ENCODE results near the gene RAMP1.

RAMP1 gene

DNA sequence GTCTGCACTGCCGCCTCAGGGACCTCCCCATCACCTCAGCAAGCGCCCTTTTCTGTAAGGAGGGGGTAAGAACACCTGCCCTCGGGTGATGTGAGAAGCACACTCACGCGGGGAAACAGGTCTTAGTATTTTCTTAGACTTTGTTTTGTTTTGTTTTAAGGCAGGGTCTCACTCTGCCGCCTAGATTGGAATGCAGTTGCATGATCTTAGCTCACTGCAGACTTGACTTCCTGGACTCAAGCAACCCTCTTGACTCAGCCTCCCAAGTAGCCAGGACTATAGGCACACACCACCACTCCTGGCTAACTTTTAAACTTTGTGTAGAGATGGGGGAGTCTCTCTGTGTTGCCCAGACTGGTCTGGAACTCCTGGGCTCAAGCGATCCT, 37.1 kb downstream of the RAMP1 start:
- DNase-seq, result no peak

DNA sequence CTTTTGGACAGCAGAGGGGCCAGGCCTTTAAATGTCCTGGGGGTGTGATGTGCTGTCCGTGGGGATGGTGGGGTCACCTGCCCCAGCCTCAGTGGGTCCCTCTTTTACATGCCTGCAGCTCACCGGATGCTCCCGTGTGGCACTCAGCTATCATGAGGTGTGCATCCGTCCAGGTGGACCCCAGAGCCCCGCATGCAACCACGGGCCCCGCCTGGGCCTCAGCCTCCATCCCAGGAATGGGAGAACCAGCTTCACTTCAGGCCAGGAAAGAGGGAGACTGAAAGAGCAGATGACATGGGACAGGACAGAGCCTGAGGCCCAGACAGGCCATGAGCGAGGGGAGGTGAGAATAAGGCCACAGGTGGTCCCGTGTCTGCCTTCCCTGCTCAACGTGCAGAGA, 37.5 kb downstream of the RAMP1 start:
- no peak for DNase-seq

DNA sequence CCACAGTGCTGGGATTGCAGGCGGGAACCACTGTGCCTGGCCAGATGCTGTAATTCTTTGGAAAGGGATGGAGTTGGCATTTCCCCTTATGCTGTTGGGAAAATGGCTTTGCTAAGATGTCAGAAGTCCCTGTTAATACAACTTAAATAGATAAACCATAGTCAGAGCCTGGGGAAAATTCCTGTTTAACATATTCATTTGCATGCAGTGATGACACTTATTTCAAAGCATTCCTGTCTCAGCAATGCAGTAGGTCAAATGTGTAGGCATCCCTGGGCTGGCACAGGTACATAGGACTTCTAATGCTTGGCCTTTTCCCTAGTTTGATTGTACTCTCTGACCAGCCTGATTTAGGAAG, 38.6 kb downstream of the RAMP1 start:
- DNase-seq, result no peak

DNA sequence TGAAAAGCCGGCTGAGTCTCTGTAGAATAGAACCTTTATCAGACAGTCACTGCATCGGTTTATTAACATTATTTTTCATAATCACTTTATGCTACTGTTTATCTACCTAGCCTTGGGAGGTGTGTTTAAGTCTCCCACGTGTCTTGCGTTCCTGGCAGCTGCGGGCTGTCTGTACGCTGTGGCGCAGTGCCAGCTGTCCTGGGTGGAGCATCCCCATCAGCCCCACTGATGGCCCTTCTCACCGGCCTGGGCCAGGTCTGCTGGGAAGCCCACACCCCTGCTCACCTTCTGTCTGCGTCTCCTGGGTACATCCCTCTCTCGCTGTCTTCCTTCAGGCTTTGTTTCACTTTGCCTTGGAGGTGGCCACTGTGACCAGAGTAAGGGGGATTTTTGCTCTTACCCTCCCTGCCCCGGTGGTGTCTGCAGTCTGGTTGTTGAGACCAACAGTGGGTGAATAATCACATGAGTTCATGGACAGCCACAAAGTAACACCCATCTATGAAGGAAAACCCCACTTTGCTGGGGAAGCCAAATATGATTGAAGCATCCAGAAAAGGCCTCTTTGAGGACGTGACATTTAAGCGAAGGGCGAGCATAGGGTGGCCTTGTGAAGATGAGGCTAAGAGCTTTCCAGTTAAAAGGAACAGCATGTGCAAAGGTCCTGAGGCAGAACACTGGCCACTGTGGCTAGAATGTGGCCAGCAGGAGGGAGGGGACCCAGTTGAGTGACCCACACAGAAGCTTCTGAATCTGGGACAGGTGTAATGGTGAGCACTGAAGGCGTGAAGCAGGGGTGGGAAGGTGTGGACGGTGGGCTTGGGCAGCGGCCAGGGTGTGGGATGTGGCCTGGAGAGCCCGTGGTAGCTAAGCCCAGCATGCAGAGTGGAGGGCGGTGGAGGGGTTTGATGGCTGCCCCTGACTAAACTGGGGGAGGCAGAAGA, 41.7 kb downstream of the RAMP1 start:
- no peak for DNase-seq

DNA sequence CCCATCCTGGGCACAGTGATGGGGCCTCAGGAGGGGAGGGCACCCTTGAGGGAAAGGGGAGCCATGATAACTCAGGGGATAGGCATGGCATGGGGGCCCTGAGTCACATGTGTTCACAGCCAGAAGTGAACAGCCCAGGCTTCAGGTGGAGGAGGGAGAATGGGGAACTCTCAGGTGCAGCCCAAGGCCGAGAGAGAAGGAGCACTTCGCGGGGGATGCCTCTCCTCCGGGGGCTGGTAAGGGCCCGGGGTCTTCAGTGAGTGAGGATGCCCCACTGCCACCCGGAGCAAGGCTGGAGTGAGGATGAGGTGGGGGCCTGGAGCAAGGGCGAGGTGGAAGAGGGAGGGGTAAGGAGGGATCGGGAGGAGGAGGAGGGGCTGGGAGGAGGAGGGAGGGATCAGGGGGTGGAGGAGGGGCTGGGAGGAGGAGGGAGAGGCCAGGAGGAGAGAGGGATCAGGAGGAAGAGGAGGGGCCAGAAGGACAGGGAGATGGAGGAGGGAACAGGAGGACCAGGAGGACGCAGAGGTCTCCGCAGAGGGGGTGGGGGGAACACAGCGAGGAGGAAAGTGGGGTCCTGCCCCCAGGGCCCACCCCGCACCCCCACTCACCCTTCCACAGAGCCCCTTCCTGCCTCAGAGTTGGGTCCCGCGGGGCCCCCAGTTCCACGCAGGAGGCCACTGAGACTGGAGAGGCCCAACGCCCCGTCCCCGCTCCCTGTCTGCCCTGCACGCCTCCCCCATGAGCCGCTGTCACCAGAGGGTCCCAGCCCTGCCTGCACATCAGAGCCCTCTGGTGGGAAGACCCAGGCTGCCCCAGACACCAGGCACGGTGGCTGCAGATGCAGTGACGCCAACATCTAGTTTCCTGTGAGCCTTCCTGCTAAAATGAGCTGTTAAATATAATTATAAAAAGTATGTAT, 42.8 kb downstream of the RAMP1 start:
- no peak for DNase-seq

DNA sequence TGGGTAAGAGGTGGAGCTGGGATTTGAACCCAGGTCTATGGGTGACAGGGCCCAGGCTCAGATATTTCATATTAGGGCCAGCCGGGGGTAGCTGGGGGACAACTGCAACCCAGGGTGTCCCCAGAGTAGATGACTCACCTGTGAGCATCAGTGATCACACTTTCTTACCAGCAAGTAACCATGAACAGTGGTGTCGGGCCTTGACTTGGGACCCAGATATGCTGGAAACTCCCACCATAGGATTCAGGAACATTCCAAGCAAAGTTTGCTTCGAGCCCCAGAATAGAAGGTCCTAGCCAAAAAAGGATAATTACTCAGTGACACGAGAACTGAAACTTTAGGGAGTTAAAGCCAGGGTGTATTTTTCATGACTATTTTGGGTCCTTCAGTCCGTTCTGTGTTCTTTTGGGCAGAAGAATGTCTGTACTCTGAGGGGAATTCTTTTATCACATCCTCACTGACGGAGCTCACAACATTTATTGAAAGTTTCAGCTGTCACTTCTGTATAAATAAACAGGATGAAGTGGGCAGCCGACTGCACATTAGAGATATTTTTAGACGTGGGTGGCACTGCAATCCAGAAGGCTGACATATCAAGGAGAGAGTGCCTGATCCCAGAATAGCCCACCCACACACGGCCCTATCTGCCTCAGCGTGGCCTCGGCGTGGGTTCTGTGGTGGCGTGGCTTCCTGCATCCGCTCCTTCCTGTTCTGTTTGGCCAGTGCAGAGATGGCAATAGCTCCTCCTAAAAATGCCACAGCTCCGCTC, 45.6 kb downstream of the RAMP1 start:
- no peak for DNase-seq

DNA sequence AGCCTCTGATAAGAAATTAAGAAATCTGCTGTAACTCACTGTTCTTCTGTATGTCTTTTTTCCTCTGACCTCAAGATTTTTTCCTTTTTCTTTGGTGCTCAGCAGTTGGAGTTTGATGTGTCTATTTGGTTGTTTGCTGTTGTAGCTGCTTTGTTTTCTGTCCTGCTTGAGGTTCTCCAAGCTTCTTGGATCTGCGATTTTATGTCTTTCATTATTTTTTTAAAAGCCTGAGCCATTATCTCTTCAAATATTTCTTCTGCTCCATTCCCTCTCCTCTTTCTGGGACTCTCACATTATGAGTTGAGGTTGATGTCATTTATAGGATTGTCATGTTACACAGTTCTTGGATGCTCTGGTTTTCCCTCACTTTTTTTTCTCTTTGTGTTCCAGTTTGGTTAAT, 47.7 kb downstream of the RAMP1 start:
- DNase-seq, result no peak

DNA sequence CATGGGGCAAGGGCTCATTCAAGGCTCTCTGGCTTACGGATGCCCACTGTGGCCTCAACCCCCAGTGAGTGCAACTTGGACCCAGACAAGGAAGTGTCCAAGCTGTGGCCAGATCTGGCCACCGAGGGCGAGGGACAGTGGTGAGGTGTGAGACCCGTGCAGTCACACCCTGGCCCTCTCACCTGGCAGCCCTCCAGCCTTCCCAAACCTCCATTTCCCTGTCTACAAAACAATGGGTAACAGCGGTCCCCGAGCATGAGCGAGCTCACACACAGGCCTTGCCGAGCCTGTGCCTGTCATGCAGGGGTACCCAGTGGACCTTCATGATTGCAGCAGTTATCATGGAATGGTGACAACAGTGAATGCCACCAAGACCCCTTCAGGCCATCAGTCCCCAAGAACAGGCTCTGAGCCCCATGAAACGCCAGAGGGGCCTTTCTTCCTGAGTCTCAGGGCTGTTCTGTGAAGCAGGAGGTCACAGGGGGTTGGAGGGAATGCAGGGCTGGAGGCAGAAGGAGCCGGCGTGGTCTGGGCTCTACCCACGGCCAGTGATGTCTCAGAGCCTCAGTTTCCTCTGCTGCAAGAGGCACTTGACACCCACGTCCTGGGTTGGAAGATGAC, 49.8 kb downstream of the RAMP1 start:
- DNase-seq, result no peak

DNA sequence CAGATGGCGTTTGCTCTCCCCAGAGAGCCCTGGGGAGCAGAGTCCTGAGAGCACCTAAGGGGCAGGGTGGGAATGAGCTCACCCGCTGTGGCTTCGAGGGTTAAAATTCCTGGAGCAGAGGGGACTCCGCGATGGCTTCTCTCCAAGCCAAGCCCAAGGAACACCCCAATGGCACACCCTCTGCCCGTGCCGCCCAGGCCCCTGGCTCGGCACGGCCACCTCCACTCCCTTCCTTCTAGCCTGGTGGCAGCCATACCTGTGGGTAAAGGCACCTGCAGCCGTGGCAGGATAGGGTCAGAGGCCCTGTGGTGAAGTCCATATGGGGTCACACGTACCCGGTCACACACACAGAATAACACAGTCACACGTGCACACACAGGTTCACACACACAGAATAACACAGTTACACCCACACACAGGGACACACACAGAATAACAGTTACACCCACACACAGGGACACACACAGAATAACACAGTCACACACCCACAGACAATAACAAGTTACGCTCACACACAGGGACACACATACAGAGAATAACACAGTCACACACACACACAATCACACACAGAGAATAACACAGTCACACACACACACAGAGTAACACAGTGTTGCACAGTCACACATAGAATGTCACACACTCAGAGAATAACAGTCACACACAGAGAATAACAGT, 50.5 kb downstream of the RAMP1 start:
- DNase-seq, result no peak

DNA sequence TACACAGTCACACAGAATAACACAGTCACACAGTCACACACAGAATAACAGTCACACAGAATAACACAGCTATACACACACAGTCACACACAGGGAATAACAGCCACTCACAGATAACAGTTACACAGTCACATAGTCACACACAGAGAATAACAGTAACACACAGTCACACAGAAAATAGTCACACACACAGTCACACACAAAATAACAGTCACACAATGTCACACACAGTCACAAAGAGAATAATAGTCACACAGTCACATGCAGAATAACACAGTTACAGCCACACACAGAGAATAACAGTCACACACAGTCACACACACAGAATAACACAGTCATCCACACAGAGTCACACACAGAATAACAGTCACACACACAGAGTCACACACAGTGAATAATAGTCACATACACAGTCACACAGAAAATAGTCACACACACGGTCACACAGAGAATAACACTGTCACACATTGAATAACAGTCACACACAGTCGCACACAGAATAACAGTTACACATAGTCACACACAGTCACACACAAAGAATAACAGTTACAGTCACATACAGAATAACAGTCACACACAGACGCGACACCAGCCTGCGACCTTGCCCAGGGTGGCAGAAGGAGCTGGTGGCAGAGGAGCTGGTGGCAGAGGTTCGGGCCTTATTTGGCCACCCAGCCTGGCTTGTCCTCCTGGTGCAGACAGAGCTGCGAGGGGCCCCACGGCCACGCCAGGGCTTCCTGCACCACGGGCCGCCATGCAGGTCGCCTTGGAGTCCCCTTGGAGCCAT, 51.3 kb downstream of the RAMP1 start:
- no peak for DNase-seq

DNA sequence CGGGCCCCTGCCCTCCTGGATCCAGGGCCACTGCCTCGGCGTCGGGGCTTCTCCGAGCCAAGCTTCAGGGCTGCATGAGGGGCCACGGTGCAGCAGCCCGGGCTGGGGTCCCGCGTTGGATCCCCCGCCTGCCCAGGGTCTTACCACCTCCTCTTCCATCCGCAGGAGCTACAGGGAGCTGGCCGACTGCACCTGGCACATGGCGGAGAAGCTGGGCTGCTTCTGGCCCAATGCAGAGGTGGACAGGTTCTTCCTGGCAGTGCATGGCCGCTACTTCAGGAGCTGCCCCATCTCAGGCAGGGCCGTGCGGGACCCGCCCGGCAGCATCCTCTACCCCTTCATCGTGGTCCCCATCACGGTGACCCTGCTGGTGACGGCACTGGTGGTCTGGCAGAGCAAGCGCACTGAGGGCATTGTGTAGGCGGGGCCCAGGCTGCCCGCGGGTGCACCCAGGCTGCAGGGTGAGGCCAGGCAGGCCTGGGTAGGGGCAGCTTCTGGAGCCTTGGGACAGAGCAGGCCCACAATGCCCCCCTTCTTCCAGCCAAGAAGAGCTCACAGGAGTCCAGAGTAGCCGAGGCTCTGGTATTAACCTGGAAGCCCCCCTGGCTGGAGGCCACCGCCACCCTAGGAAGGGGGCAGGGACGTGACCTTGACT, 52.1 kb downstream of the RAMP1 start:
- DNase-seq, result no peak

DNA sequence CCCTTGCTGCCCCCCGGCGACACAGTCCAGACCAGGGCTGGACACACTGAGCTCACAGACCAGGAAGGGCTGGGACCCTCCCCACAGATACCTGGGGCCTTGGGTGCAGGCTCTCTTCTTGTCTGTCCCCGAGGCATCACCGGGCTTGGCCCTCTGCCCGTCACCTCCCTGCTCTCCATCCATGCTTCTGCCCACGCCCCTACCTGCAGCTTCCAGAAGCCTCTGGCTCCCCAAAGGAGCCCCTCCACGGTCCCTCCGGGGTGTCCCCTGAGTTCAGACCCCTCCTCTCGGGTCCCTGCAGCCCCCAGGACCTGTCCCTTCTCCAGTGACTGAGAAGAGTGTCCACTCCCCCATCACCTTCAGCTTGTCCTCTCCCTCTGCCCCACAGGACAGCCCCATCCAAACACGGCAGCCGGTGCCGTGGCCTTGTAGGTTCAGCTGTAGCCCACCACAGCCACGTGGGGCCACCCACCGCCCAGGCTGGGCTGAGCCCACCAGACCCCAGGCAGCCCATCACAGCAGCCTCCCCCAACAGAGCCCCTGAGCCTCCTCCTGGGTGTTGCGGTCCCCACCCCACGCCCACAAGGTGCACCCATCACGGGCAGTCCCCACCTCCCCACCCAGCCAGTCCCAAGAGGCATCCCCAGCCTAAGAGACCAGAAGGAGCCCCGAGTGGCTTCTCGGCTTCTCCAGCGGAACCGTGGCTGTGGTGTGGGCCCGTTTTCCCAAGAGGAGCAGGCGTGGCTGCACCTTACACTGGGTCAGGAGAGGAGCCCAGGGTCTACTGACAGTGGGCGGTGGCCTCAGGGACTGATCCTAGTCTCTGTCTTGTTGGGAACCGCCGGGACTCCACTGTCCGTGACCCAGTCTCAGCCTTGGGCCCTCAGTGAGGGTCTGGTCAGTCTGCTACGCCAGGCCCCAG, 53.1 kb downstream of the RAMP1 start:
- DNase-seq, result no peak

DNA sequence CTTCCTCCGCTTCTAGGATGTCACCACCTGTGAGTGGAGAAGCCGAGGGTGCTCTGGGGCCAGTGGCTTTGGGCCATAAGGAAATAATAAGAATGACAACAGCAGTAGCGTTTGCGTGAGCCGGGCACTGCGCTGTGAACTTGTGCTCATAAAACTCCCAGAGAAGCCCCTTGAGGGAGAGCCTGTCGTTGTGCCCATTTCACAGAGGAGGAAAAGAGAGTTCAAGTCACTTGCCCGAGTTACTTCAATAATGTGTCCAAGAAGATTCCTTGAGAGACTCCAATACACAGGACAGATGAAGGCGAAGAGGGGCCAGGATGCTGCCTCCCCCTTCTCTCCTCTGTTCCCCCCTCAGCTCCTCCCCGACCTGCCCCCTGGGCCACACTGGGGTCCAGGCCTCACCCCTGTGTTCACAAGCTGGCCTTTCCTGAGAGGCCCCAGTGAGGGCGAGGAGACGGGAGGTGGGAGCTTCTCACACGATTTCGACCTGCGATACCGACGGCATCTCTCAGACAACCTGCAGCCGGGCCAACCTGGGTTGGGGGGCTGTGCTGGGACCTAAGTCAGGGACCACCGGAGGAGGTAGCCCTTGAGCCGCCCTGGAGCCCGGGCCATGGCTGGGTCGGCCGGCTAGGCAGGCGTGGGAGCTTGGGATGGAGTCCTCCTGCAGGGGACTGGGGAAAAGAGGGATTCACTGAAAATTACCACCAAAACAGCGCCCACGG, 53.9 kb downstream of the RAMP1 start:
- no peak for DNase-seq

DNA sequence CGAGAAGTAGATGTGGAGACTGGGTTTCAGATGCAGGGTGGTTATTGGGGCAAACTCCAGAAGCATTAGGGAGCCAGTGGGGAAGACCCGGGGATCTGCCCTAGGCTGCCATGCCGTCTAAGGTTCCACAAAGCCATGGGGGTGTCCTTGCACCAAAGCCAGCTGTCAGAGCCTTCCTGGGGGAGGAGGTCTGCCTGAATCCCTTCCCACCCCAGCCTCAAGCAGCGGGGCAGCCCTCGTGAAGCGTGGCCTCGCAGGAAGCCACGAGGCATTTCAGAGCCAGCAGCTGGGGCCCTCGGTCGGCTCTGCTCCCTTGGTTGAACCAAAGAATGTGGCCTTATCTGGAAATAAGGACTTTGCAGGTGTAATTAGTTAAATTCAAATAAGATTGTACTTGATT, 56.2 kb downstream of the RAMP1 start:
- no peak for DNase-seq

DNA sequence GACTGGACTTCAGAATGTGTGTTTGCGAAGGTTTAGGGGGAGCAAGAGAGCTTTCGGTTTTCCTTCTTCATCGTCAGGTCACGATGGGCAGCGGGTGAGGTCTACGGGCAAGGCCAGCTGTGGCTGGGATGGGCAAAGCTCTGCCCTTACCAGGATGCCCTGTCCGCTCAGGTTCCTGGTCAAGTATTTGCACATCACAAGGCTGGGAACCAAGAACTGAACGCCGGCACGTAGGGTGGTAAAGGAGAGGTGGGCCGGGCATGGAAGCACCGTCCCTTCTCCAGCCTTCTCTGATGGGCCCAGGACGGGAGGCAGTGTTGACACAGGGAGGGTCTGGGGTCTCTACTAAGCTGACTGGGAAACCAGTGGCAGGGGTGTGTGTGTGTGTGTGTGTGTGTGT, 56.9 kb downstream of the RAMP1 start:
- DNase-seq, result no peak

DNA sequence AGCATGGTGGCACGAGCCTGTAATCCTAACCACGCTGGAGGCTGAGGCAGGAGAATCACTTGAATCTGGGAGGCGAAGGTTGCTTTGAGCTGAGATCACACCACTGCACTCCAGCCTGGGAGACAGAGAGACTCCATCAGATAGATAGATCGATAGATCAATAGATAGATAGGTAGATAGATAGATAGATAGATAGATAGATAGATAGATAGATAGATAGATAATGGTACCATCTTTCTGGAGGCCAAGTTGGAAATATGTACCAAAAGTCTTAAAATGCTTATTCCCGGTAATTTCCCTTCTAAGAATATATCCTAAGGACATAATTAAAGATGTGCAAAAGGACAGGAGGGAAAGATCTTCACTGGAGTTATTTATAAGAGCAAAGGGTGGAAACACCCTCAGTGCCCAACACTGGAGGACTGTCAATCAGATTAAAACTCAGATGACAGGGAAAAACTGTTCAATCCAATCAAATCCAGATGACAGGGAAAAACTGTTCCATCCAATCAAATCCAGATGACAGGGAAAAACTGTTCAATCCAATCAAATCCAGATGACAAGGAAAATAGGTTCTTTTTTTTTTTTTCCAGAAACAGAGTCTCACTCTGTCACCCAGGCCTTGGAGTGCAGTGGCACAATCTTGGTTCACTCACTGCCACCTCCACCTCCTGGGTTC, 58.4 kb downstream of the RAMP1 start:
- DNase-seq, result no peak

DNA sequence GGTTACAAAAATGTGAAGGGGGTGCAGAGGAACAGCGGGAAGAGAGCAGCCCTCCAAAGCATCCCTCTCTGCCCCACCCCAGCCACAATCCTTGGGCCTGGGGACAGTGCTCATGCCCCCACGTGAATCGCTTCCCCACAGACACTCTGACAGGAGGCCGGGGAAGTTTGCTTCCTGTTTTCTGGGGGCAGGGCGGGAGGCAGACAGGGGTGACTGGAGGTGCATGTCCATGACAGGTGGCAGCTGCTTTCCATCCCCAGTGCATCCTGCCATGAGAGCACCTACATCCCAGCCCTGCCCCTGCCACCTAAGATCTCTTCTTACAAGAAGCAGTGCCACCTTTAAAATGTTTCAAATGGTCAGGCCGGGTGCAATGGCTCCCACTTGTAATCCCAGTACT, 60.2 kb downstream of the RAMP1 start:
- DNase-seq, result no peak

DNA sequence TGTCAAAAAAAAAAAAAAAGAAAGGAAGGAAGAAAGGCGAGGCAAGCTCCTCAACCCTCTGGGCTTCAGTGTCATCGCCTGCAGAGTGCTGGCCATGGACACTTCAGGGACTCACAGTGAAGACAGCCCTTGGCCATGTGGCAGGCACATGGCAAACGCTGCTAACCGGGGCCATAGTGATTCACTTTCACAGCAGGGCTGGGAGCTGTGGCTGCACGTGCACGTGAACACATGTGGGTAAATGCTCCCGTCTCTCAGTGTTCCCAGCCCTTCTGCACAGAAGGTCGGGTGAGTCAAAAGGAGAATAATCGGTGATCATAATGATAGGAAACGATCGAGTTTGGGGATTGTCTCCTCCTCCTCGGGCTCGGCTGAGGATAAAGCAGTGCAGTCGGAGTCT, 61.2 kb downstream of the RAMP1 start:
- DNase-seq, result no peak
